ENCODE data around the gene TSPAN3. TPM values are rescaled to one million over a fixed set of nuclear protein-coding genes. Genes with fewer than 3 reads are reported as not detected.

Gene TSPAN3
- total RNA-seq, 1 experiment from 2014 or later: 404 TPM

DNA sequence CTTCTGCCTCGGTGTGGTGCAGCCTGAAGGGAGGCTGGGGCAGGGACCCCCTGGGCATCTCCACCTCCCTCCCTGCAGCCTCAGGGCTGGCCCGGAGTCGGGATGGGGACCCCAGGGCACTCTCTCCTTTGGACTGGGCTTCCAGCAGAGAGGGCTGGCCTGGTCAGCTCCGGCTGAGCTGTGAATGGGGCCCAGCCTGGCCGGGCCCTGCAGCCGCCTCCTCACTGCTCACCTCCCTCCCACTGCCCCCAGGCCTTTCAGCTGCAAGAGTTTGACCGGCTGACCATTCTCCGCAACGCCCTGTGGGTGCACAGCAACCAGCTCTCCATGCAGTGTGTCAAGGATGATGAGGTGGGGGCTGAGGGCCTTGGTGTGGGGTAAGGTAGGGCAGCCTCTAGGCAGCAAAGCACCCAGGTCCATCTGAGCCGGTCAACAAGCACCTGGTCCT, 40.0 kb downstream of the TSPAN3 start:
- CTCF ChIA-PET: interaction anchor here (0.5 kb wide), 1 partner anchor 62 kb away, joined by 4 read pairs; no protein-coding TSS in a partner anchor

GRCh38 chr15:77030048-77030927, 40.6 kb downstream of the TSPAN3 start:
- no TSS peak for BruUV-seq (replicated peaks)
- H3K4me1 Mint-ChIP-seq (ENCODE audit: low read depth, unreplicated experiment): peaks cover 6% of the 10 kb centered on the region
- intact Hi-C loops (cut with micrococcal nuclease; ENCODE audit: unreplicated experiment): no loop called here
- TF ChIP-seq CTCF (IDR thresholded peaks at IDR 0.05; ENCODE audit: unreplicated experiment): no peak
- peaks cover 26% of the 10 kb centered on the region for H3K27me3 Mint-ChIP-seq (ENCODE audit: unreplicated experiment)
- H3K36me3 Mint-ChIP-seq (ENCODE audit: insufficient read depth, unreplicated experiment): peaks cover 51% of the 10 kb centered on the region
- no peak for DNase-seq
- H3K4me3 Mint-ChIP-seq (ENCODE audit: low read depth, unreplicated experiment): no peak overlapping the region
- H3K9me3 Mint-ChIP-seq (ENCODE audit: low read depth, unreplicated experiment): no peaks in the 10 kb centered on the region
- no peak overlapping the region for H3K27ac Mint-ChIP-seq (ENCODE audit: unreplicated experiment)
- CTCF ChIA-PET: interaction anchor here (0.5 kb wide), 1 partner anchor 63 kb away, joined by 4 read pairs; no protein-coding TSS in a partner anchor

More for the DNA sequence above, 40.0 kb downstream of the TSPAN3 start:
- no peak overlapping the region for H3K27ac Mint-ChIP-seq (ENCODE audit: unreplicated experiment)
- BruUV-seq (replicated peaks): no TSS peak
- DNase-seq: no peak
- intact Hi-C loops (cut with micrococcal nuclease; ENCODE audit: unreplicated experiment): no loop called here
- H3K4me1 Mint-ChIP-seq (ENCODE audit: low read depth, unreplicated experiment): peaks cover 11% of the 10 kb centered on the region
- peaks cover 19% of the 10 kb centered on the region for H3K27me3 Mint-ChIP-seq (ENCODE audit: unreplicated experiment)
- no peaks in the 10 kb centered on the region for H3K9me3 Mint-ChIP-seq (ENCODE audit: low read depth, unreplicated experiment)
- peaks cover 57% of the 10 kb centered on the region for H3K36me3 Mint-ChIP-seq (ENCODE audit: insufficient read depth, unreplicated experiment)
- no peak overlapping the region for H3K4me3 Mint-ChIP-seq (ENCODE audit: low read depth, unreplicated experiment)
- no peak for TF ChIP-seq CTCF (IDR thresholded peaks at IDR 0.05; ENCODE audit: unreplicated experiment)

DNA sequence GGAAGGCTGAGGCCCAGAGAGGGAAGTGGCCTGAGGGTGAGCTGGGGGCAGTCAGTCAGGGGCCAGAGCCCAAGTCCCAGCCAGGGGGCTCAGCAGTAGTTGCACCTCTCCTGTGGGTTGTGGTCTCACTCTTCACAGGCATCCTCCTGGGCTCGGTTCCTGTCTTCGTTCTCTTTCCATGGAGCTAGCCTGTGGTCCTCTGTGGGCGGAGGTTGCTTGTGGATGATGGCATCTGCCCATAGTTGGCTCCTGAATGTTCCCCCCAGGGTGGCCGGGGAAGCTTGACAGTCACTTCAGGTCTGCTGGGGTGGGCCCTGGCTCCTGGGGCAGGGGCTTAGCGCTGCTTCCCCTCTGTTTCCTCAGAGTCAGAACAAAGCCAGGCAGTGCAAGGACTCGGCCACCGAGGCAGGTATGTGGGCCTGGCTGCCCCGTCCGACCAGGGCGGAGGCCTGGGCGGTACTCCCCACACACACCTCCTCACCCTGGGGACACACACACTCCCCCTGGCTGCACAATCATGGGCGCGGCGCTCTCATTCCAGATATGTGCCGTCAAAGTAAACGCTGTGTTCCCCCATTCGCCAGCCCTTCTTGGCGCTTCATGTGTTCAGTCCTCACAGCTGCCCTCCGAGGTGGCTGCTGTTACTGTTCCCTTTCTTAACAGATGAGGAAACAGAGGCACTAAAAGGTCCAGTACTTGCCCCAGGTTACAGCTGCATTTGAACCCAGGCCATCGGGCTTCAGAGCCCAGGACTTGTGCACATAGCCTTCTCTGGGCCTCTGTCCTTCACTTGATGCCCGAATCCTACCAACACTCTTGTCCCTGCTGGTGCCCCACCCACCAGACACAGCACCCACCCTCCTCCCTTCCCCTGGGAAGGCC, 41.5 kb downstream of the TSPAN3 start:
- BruUV-seq (replicated peaks): no TSS peak
- Mint-ChIP-seq H3K27me3 (ENCODE audit: unreplicated experiment) (peaks cover 29% of the 10 kb centered on the region), H3K27ac (ENCODE audit: unreplicated experiment) (no peak overlapping the region), H3K4me3 (ENCODE audit: low read depth, unreplicated experiment) (no peak overlapping the region), H3K4me1 (ENCODE audit: low read depth, unreplicated experiment) (peaks cover 6% of the 10 kb centered on the region), H3K9me3 (ENCODE audit: low read depth, unreplicated experiment) (no peaks in the 10 kb centered on the region), H3K36me3 (ENCODE audit: insufficient read depth, unreplicated experiment) (peaks cover 42% of the 10 kb centered on the region)
- no peak for TF ChIP-seq CTCF (IDR thresholded peaks at IDR 0.05; ENCODE audit: unreplicated experiment)
- CTCF ChIA-PET: interaction anchor here (0.6 kb wide), 1 partner anchor 820 kb away, joined by 7 read pairs; no protein-coding TSS in a partner anchor
- intact Hi-C loops (cut with micrococcal nuclease; ENCODE audit: unreplicated experiment): no loop called here
- DNase-seq: no peak

GRCh38 chr15:77028451-77029165, 42.3 kb downstream of the TSPAN3 start:
- intact Hi-C loops (cut with micrococcal nuclease; ENCODE audit: unreplicated experiment): no loop called here
- Mint-ChIP-seq H3K4me1 (ENCODE audit: low read depth, unreplicated experiment) (peaks cover 6% of the 10 kb centered on the region), H3K36me3 (ENCODE audit: insufficient read depth, unreplicated experiment) (peaks cover 34% of the 10 kb centered on the region), H3K27me3 (ENCODE audit: unreplicated experiment) (peaks cover 29% of the 10 kb centered on the region), H3K27ac (ENCODE audit: unreplicated experiment) (no peak overlapping the region), H3K9me3 (ENCODE audit: low read depth, unreplicated experiment) (no peaks in the 10 kb centered on the region), H3K4me3 (ENCODE audit: low read depth, unreplicated experiment) (no peak overlapping the region)
- CTCF ChIA-PET: no interaction called here
- no TSS peak for BruUV-seq (replicated peaks)
- TF ChIP-seq CTCF (IDR thresholded peaks at IDR 0.05; ENCODE audit: unreplicated experiment): no peak
- no peak for DNase-seq

All from Calu3 (cell line).